Activated naive CD4-positive, alpha-beta T cell treated with anti-CD3 and anti-CD28 coated beads for 36 hours (primary cell): ENCODE data around the gene GPBAR1. TPM values are rescaled to one million over a fixed set of nuclear protein-coding genes. Genes with fewer than 3 reads are reported as not detected.

ENCODE experiments used
- CTCF ChIA-PET: fragments of 350-600 bp; sonication (Branson Sonifier 250); formaldehyde crosslinking; loops from one replicate; lab custom pipeline; 2021; ENCODE audit warnings: antibody characterized with exemption; lab: Charles Lee
- DNase-seq: peaks from one replicate; pipeline ENCODE4 v3.0.0-alpha.2; 2020
- H3K27ac Mint-ChIP-seq: one replicate; pipeline ENCODE4 v1.8.0; 2021; ENCODE audit warnings: mild to moderate bottlenecking, mixed read lengths
- H3K27me3 Mint-ChIP-seq: one replicate; pipeline ENCODE4 v1.8.0; 2021; ENCODE audit warnings: low read depth, mixed read lengths
- H3K36me3 Mint-ChIP-seq: one replicate; pipeline ENCODE4 v1.8.0; 2021; ENCODE audit warnings: low read depth, mixed read lengths
- H3K4me1 Mint-ChIP-seq: one replicate; pipeline ENCODE4 v1.8.0; 2021; ENCODE audit warnings: low read depth, mixed read lengths
- H3K4me3 Mint-ChIP-seq: one replicate; pipeline ENCODE4 v1.8.0; 2021; ENCODE audit warnings: mild to moderate bottlenecking, moderate library complexity, mixed read lengths
- H3K9me3 Mint-ChIP-seq: one replicate; pipeline ENCODE4 v1.8.0; 2021; ENCODE audit warnings: mixed read lengths
- intact Hi-C: fragments of 100-400 bp; cut with micrococcal nuclease; formaldehyde crosslinking; loops from one replicate; pipeline ENCODE4 v1.15.1; 2023
- total RNA-seq, 2 experiments: library from RNA; stranded (reverse); gene quantifications; one replicate each; pipeline ENCODE4 v1.2.3, GENCODE V29; 2021

Gene GPBAR1
- under 1 TPM in 1 of 2 experiments, not detected in 1; 0.10 TPM for total RNA-seq

GRCh38 chr2:218260742-218261422, at the start of gene GPBAR1:
Gene GPBAR1 (plus strand): TSS chr2:218261015. CDS start chr2:218262725, 1,710 bp downstream.
- H3K27me3 Mint-ChIP-seq, result no peaks in the 10 kb centered on the region
- H3K27ac Mint-ChIP-seq, result no peak within 1 kb of the TSS

GRCh38 chr2:218214116-218214515, 46.7 kb upstream of the GPBAR1 start:
- peaks cover 20% of the 10 kb centered on the region for H3K36me3 Mint-ChIP-seq

More at GRCh38 chr2:218260742-218261422, at the start of gene GPBAR1:
- no peak for DNase-seq
- Mint-ChIP-seq H3K36me3 (peaks cover 9% of the 10 kb centered on the region), H3K4me1 (peaks cover 17% of the 10 kb centered on the region), H3K4me3 (no peak within 1 kb of the TSS), H3K9me3 (no peaks in the 10 kb centered on the region)
- CTCF ChIA-PET, result interaction anchor here (1.4 kb wide), 1 partner anchor 74 kb away, joined by 3 read pairs; no protein-coding TSS in a partner anchor
- intact Hi-C loops, result no loop called here

GRCh38 chr2:218216336-218216673, 44.5 kb upstream of the GPBAR1 start:
- DNase-seq, result no peak
- Mint-ChIP-seq H3K27ac (peak overlapping the region; percentile 88), H3K4me3 (peak overlapping the region; percentile 78), H3K9me3 (no peaks in the 10 kb centered on the region), H3K36me3 (peaks cover 34% of the 10 kb centered on the region), H3K4me1 (peaks cover 24% of the 10 kb centered on the region), H3K27me3 (no peaks in the 10 kb centered on the region)
- CTCF ChIA-PET, result interaction anchor here (0.6 to 1.9 kb wide), 7 partner anchors 13 to 186 kb away, joined by 3 to 11 read pairs (median 4); partner anchors contain the start of genes AAMP and PNKD
- intact Hi-C loops, result loop anchor here (2.0 to 5.0 kb wide), 4 partner anchors 441 to 960 kb away; partner anchors contain the start of genes BCS1L, CNPPD1 and ZNF142

More at GRCh38 chr2:218214116-218214515, 46.7 kb upstream of the GPBAR1 start:
- H3K4me3 Mint-ChIP-seq, result no peak overlapping the region
- peaks cover 6% of the 10 kb centered on the region for H3K9me3 Mint-ChIP-seq
- no peaks in the 10 kb centered on the region for H3K27me3 Mint-ChIP-seq
- intact Hi-C loops, result no loop called here
- DNase-seq, result no peak
- no peak overlapping the region for H3K27ac Mint-ChIP-seq
- peaks cover 10% of the 10 kb centered on the region for H3K4me1 Mint-ChIP-seq
- CTCF ChIA-PET, result no interaction called here

- H3K4me3 Mint-ChIP-seq, result peak within 1 kb of the TSS; percentile 78
- no peaks in the 10 kb centered on the region for H3K27me3 Mint-ChIP-seq
- H3K27ac Mint-ChIP-seq, result peak within 1 kb of the TSS; percentile 88
- intact Hi-C loops, result loop anchor here (1.0 to 5.0 kb wide), 5 partner anchors 31 to 960 kb away; partner anchors contain the start of genes BCS1L, CNPPD1 and ZNF142
- DNase-seq, result peak; percentile 95
- peaks cover 29% of the 10 kb centered on the region for H3K4me1 Mint-ChIP-seq
- peaks cover 39% of the 10 kb centered on the region for H3K36me3 Mint-ChIP-seq
- CTCF ChIA-PET, result interaction anchor here (1.0 to 1.9 kb wide), 4 partner anchors 12 to 53 kb away, joined by 3 to 11 read pairs (median 4); partner anchors contain the start of genes AAMP and PNKD
- no peaks in the 10 kb centered on the region for H3K9me3 Mint-ChIP-seq
Observed at GRCh38 chr2:218216674-218217359, 44.0 kb upstream of the GPBAR1 start, which contains the start of gene ARPC2. Gene ARPC2 (plus strand): TSS chr2:218217189. CDS start chr2:218217471, 282 bp downstream.

- intact Hi-C loops, result loop anchor here (1.0 to 5.0 kb wide), 11 partner anchors 12 to 959 kb away; partner anchors contain the start of genes AAMP, BCS1L, CNOT9 and CNPPD1
- DNase-seq, result peak; percentile 82
- no peaks in the 10 kb centered on the region for H3K27me3 Mint-ChIP-seq
- H3K4me3 Mint-ChIP-seq, result peak overlapping the region; percentile 78
- H3K4me1 Mint-ChIP-seq, result peaks cover 37% of the 10 kb centered on the region
- H3K9me3 Mint-ChIP-seq, result no peaks in the 10 kb centered on the region
- CTCF ChIA-PET, result interaction anchor here (1.1 to 4.2 kb wide), 4 partner anchors 11 to 40 kb away, joined by 4 to 36 read pairs (median 8); no protein-coding TSS in a partner anchor
- H3K36me3 Mint-ChIP-seq, result peaks cover 39% of the 10 kb centered on the region
- H3K27ac Mint-ChIP-seq, result peak overlapping the region; percentile 88
Observed at GRCh38 chr2:218217360-218218267, 43.2 kb upstream of the GPBAR1 start.

- Mint-ChIP-seq H3K27ac (peak overlapping the region; percentile 88), H3K36me3 (peaks cover 39% of the 10 kb centered on the region), H3K4me1 (peaks cover 46% of the 10 kb centered on the region), H3K4me3 (peak overlapping the region; percentile 78), H3K9me3 (no peaks in the 10 kb centered on the region), H3K27me3 (no peaks in the 10 kb centered on the region)
- DNase-seq, result peak; percentile 68
- intact Hi-C loops, result loop anchor here (1.0 to 5.0 kb wide), 9 partner anchors 11 to 674 kb away; partner anchors contain the start of genes AAMP, BCS1L, CNOT9 and PNKD
- CTCF ChIA-PET, result interaction anchor here (1.1 to 4.2 kb wide), 2 partner anchors 12 to 39 kb away, joined by 4 to 36 read pairs; no protein-coding TSS in a partner anchor
Observed at GRCh38 chr2:218218268-218219185, 42.3 kb upstream of the GPBAR1 start.

GRCh38 chr2:218219934-218220333, 40.9 kb upstream of the GPBAR1 start:
- peak overlapping the region; percentile 88 for H3K27ac Mint-ChIP-seq
- CTCF ChIA-PET, result interaction anchor here (0.7 to 4.2 kb wide), 5 partner anchors 10 to 667 kb away, joined by 3 to 36 read pairs (median 4); partner anchors contain the start of genes PNKD, RNF25 and STK36
- intact Hi-C loops, result loop anchor here (5.0 to 10.0 kb wide), 4 partner anchors 437 to 1055 kb away; partner anchors contain the start of genes BCS1L, DNAJB2 and ZNF142
- peak overlapping the region; percentile 78 for H3K4me3 Mint-ChIP-seq
- H3K27me3 Mint-ChIP-seq, result no peaks in the 10 kb centered on the region
- peaks cover 60% of the 10 kb centered on the region for H3K4me1 Mint-ChIP-seq
- peak; percentile 47 for DNase-seq
- H3K36me3 Mint-ChIP-seq, result peaks cover 51% of the 10 kb centered on the region
- no peaks in the 10 kb centered on the region for H3K9me3 Mint-ChIP-seq

GRCh38 chr2:218221000-218221399, 39.8 kb upstream of the GPBAR1 start:
- H3K4me3 Mint-ChIP-seq, result peak overlapping the region; percentile 78
- no peaks in the 10 kb centered on the region for H3K9me3 Mint-ChIP-seq
- H3K36me3 Mint-ChIP-seq, result peaks cover 62% of the 10 kb centered on the region
- peaks cover 71% of the 10 kb centered on the region for H3K4me1 Mint-ChIP-seq
- no peaks in the 10 kb centered on the region for H3K27me3 Mint-ChIP-seq
- intact Hi-C loops, result loop anchor here (10.0 kb wide), 1 partner anchor 1054 kb away; the partner anchor contains the start of gene DNAJB2
- peak overlapping the region; percentile 88 for H3K27ac Mint-ChIP-seq
- DNase-seq, result no peak
- CTCF ChIA-PET, result interaction anchor here (1.0 to 4.2 kb wide), 6 partner anchors 9 to 69 kb away, joined by 3 to 36 read pairs (median 4); no protein-coding TSS in a partner anchor

GRCh38 chr2:218223046-218223445, 37.8 kb upstream of the GPBAR1 start:
- DNase-seq, result peak; percentile 48
- Mint-ChIP-seq H3K9me3 (no peaks in the 10 kb centered on the region), H3K36me3 (peaks cover 72% of the 10 kb centered on the region), H3K4me1 (peaks cover 86% of the 10 kb centered on the region), H3K27me3 (no peaks in the 10 kb centered on the region), H3K4me3 (peak overlapping the region; percentile 22), H3K27ac (peak overlapping the region; percentile 87)
- intact Hi-C loops, result loop anchor here (10.0 kb wide), 1 partner anchor 1052 kb away; the partner anchor contains the start of gene DNAJB2
- CTCF ChIA-PET, result interaction anchor here (1.0 to 1.4 kb wide), 2 partner anchors 34 to 35 kb away, joined by 3 to 4 read pairs; no protein-coding TSS in a partner anchor

GRCh38 chr2:218224186-218224585, 36.6 kb upstream of the GPBAR1 start:
- Mint-ChIP-seq H3K4me3 (peak overlapping the region; percentile 32), H3K27me3 (no peaks in the 10 kb centered on the region), H3K4me1 (peaks cover 94% of the 10 kb centered on the region), H3K9me3 (no peaks in the 10 kb centered on the region), H3K36me3 (peaks cover 75% of the 10 kb centered on the region), H3K27ac (peak overlapping the region; percentile 87)
- CTCF ChIA-PET, result interaction anchor here (0.5 to 0.7 kb wide), 2 partner anchors 16 to 49 kb away, joined by 3 read pairs; no protein-coding TSS in a partner anchor
- intact Hi-C loops, result loop anchor here (10.0 kb wide), 1 partner anchor 1051 kb away; the partner anchor contains the start of gene DNAJB2
- no peak for DNase-seq
